NCI-H1092 treated with DMSO at 0.1 percent for 48 hours (cell line): ENCODE data around the gene CFAP46.
A peak's percentile ranks its signal among the peaks of the same experiment; 100 is the strongest.
"Not testable (repeated sequence)": the region's sequence is repeated elsewhere in the genome, so short reads cannot be mapped to it uniquely, and the experiment has no call there.

Experiments
- DNase-seq: peaks from one replicate; lab custom pipeline; 2025; lab: John Stamatoyannopoulos, UW

CFAP46 gene

GRCh38 chr10:132962623-132963429, 20.5 kb upstream of the CFAP46 start:
- DNase-seq = no peak

GRCh38 chr10:132961787-132962622, 19.6 kb upstream of the CFAP46 start:
- peak; percentile 14 for DNase-seq

DNA sequence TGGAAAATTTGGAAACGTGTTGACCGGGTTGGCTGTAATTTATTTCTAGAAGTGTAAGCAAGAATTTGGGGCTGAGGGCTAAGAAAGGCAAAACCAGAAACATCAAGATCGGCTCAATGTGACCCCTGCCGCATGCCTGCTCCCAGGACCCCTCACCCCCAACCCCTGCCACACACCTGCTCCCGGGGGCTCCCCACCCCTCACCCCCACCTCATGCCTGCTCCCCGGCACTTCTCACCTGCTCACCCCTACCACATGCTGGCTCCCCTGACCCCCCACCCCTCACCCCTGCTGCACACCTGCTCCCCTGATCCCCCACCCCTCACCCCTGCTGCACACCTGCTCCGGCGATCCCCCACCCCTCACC, 19.0 kb upstream of the CFAP46 start:
- DNase-seq = no peak

- DNase-seq = no peak
Observed at GRCh38 chr10:132960631-132961419, 18.5 kb upstream of the CFAP46 start.

- DNase-seq = no peak
Observed at GRCh38 chr10:132960071-132960472, 17.7 kb upstream of the CFAP46 start.

- no peak for DNase-seq
Observed at GRCh38 chr10:132959559-132959961, 17.2 kb upstream of the CFAP46 start.

DNA sequence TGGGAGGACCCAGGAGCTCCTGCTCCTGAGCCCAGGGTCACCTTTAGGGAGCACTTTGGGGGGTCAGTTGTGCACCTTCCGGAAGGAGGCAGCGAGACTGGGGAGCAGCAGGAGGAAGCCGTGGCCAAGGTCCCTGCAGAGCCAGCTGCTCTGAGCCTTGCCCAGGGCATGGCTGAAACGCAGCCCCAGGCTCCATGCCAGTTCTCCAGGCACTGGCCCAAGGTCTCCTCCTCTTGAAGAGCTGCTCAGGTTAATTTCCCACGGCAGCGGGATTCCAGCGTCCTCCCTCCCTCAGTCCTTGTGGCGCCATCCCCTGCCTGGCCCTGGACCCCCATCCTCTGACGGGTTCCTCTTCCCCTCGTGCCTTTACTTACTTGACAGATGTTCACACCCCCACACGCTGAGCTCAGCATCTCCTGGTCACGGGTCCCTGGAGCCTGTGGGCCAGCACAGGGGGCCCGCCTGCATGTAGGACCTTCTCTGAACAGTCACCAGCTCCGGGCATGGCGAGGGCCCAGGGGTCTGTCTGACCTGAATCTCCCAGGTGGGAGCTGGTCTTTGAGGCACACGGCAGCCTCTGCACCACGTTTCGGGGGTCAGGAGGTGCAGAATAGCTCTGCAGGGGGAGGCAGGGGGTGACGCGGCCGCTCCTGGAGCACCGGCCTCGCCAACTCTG, 16.7 kb upstream of the CFAP46 start:
- DNase-seq = peak; percentile 2

DNA sequence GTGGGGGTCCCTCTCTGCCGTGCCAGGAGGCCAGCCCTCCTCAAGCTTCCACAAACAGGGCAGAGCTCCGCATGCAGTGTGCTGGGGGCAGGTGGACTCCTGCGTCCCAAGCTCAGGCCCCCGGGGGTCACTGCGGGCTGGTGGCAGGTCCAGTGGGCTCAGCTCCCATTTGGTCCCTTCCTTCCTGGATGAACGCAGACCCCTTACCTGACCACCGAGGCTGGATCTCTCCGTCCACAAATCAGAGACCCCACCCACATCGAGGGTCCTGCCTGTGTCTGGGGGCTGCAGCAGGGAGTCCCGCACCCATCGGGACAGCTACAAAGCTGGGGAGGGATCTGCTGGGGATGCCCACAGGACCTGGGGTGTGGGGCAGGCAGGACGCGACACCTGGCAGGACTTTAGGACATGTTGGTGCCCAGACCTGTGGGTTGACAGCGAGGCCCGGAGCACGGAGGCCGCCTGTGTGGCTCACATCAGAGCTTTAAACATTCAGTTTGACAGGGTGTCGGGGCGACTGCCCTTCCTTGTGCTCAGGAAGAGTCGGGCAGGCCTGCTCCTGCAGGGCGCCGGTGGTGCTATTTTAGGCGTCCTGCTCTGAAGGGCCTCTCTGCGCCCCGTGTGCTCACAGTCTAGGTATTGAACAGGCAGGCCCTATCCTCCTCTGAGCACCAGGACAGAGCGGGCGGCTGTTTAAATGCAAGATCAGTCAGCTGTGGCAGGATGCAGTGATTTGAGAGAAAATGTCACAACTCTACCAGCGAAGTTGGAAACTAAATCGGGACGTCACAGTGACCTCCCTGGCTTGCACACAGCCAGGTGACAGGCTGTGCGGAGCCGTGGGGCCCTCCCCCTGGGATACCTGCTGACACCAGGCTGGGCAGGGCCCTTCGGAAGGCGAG, 15.9 kb upstream of the CFAP46 start:
- no peak for DNase-seq

- no peak for DNase-seq
Observed at GRCh38 chr10:132957131-132957530, 14.8 kb upstream of the CFAP46 start.

DNA sequence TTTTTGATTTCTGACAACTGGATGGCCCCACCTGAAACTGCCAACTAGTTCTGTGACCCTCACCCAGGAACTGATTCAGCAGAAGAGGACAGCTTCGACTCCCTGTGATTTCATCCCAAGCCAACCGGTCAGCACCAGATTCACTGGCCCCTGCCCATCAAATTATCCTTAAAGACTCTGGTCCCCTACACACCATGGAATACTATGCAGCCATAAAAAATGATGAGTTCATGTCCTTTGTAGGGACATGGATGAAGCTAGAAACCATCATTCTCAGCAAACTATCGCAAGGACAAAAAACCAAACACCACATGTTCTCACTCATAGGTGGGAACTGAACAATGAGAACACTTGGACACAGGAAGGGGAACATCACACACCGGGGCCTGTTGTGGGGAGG, 13.9 kb upstream of the CFAP46 start:
- not testable (repeated sequence) for DNase-seq

DNA sequence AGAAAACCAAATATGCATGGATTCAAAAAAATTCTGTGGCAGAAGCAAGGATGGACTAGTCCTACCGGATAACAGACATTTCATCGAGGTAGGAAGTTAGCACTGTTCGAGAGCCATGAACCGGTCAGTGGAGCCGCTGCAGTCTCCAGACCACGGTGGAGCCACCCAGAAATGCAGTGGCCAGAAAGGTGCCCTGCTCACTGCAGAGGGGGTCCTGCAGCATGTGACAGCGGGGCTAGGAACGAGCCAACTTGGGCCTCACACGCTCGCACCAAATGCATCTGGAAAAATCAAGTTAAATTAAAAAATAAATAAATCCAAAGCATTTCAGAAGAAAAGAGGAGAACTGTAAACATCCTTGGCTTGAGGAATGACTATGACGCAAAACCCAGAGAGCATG, 13.1 kb upstream of the CFAP46 start:
- no peak for DNase-seq

DNA sequence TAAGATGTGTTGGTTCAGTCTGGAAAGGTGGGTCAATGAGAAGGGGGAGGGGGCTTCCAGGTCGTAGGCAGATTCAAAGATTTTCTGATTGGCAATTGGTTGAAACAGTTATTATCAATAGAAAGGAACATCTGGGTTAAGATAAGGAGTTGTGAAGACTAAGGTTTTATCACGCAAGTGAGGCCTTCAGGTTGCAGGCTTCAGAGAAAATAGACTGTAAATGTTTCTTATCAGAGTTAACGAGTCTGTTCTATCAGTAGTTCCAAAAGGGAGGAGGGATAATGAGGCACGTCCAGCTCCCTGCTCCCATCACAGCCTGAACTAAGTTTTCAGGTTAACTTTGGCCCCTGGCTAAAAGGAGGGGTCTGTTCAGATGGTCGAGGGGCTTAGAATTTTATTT, 11.1 kb upstream of the CFAP46 start:
- no peak for DNase-seq

DNA sequence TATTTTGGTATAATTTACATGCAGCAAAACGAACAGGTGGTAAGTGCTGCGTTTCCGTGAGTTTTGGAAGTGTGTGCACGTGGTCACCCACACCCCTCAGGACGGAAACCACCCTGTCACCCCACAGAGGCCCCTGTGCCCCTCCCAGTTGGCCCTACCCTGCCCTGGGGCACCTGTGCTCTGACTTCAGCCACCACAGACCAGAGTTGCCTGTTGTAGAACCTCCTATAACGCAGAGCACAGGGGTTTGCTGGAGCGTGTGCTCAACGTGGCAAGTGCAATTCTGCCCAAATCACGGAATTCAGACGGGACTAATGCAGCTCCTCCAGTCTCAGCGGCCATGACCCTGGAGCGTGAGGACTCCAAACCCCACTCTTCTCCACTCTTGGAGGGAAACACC, 9.6 kb upstream of the CFAP46 start:
- DNase-seq = no peak

DNA sequence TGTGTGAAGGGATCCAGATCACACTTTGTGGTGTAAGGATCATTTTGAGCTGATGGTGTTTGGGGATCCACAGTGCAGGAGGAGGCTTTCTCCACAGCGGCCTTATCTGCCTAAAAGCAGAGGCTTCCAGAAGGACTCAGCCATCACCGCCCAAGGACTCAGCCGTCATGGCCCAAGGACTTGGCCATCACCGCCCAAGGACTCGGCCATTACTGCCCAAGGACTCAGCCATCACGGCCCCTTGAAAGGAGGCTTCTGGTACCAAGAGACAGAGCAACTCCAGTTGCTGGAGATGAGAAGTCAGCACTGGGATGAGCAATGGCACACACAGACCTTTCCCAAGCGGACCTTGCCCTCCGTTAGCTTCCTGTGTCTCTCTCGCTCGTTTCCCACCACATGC, 6.0 kb upstream of the CFAP46 start:
- DNase-seq = no peak

GRCh38 chr10:132947843-132948242, 5.5 kb upstream of the CFAP46 start:
- no peak for DNase-seq

GRCh38 chr10:132946806-132947546, 4.6 kb upstream of the CFAP46 start:
- no peak for DNase-seq

DNA sequence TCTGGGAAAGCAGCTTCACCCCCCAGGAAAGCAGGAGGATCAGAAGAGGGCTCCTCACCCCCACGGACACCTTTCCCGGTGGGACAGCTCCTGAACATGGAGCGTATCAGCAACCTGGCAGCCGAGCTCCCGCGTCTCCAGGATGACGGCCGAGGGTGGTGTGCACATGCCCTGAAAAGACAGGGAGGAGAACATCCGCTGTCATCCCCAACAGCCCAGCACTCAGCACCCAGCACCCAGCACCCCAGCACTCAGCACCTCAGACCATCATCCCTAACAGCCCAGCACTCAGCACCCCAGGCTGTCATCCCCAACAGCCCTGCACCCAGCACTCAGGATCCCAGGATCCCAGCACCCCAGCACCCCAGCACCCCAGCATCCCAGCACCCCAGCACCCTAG, 3.9 kb upstream of the CFAP46 start:
- no peak for DNase-seq

DNA sequence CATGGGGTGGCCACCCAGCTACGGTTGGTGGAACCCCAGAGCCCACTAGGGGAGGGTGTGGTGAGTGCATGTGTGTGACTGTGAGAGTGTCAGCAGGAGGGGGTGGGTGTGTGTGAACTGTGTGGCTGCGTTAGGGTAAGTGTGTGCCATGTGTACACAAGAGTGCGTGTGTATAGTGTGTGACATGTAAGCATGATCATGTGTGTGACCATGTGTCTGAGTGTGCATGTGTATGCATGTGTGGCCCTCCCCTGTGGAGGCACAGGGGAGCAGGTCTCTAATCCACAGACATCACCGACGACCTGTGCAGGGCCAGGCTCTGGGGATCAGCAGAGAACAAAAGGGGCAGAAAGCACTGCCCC, 3.5 kb upstream of the CFAP46 start:
- DNase-seq = no peak

GRCh38 chr10:132945125-132945893, 2.9 kb upstream of the CFAP46 start:
- no peak for DNase-seq

GRCh38 chr10:132944510-132944909, 2.1 kb upstream of the CFAP46 start:
- no peak for DNase-seq
